B cell (primary cell): ENCODE results near the gene COMMD1. TPM values are rescaled to one million over a fixed set of nuclear protein-coding genes. Genes with fewer than 3 reads are reported as not detected.

Experiments
- ATAC-seq: fragments of 200-7000 bp; cut with Tn5 transposase; one replicate; pipeline ENCODE4 v1.10.0; 2021; ENCODE audit warnings: low read depth, mild to moderate bottlenecking, moderate number of reproducible peaks, moderate library complexity
- CTCF ChIA-PET: fragments of 350-600 bp; sonication (Branson Sonifier 250); formaldehyde crosslinking; loops from one replicate; lab custom pipeline; 2021; ENCODE audit warnings: antibody characterized with exemption, inconsistent platforms; lab: Charles Lee
- POLR2A ChIA-PET: fragments of 350-600 bp; sonication (Branson Sonifier 250); formaldehyde crosslinking; loops from one replicate; lab custom pipeline; 2021; ENCODE audit warnings: antibody characterized with exemption; lab: Charles Lee
- DNase-seq: peaks from one replicate; pipeline ENCODE4 v3.0.0; 2013
- H2AFZ ChIP-seq: 2 replicates; pipeline ENCODE4 v1.6.1; 2012; ENCODE audit warnings: mild to moderate bottlenecking, low read depth, low read length; ENCODE audit not compliant: insufficient read depth, poor library complexity, severe bottlenecking
- H3K27ac ChIP-seq, 2 donors: 1 replicate in 1 of 2; 2 replicates in 1 of 2; pipeline ENCODE4 v1.5.1; 2012 to 2013; ENCODE audit warnings: low read length in 2 of 2, mild to moderate bottlenecking in 2 of 2, moderate library complexity in 1 of 2
- H3K27me3 ChIP-seq, 4 experiments: fragments of 200-600 bp in 1 of 4; sonication (generic) in 1 of 4; replicated peaks in 1 of 4; 1 replicate in 2 of 4; 2 replicates in 2 of 4; pipeline versions ENCODE4 v1.6.1 to v1.7.0; 2013 to 2016; ENCODE audit warnings: low read length in 3 of 4, mild to moderate bottlenecking in 2 of 4, mixed read lengths in 1 of 4, moderate library complexity in 1 of 4; ENCODE audit not compliant: insufficient read depth in 4 of 4, control insufficient read depth in 3 of 4; ENCODE audit errors: control extremely low read depth in 1 of 4
- H3K36me3 ChIP-seq, 2 experiments: replicated peaks in 1 of 2; 1 replicate in 1 of 2; 2 replicates in 1 of 2; pipeline versions ENCODE4 v1.6.1 to v1.7.1; 2013; ENCODE audit warnings: low read length in 1 of 2; ENCODE audit not compliant: insufficient read depth in 2 of 2, control insufficient read depth in 1 of 2; ENCODE audit errors: control extremely low read depth in 1 of 2, extremely low read depth in 1 of 2
- H3K4me1 ChIP-seq, 2 donors: fragments of 200-600 bp in 1 of 2; sonication (generic) in 1 of 2; 1 replicate in 1 of 2; 2 replicates in 1 of 2; pipeline versions ENCODE4 v1.5.1 to v1.6.1; 2013 to 2017; ENCODE audit warnings: low read length in 2 of 2; ENCODE audit not compliant: control insufficient read depth in 2 of 2, insufficient read depth in 2 of 2
- H3K4me2 ChIP-seq: replicated peaks from 2 replicates; pipeline ENCODE3; 2012; ENCODE audit warnings: mild to moderate bottlenecking, low read depth, low read length; ENCODE audit not compliant: poor library complexity, severe bottlenecking
- H3K4me3 ChIP-seq, 5 experiments: fragments of 200-600 bp in 1 of 5; sonication (generic) in 1 of 5; 1 replicate in 3 of 5; 2 replicates in 2 of 5; pipeline versions ENCODE4 v1.5.1 to v1.7.0; 2011 to 2016; ENCODE audit warnings: low read length in 4 of 5, mild to moderate bottlenecking in 4 of 5, low read depth in 2 of 5, control low read depth in 1 of 5, moderate library complexity in 1 of 5; ENCODE audit not compliant: insufficient read depth in 1 of 5; ENCODE audit errors: control extremely low read depth in 1 of 5, extremely low read depth in 1 of 5
- H3K79me2 ChIP-seq: fragments of 200-600 bp; sonication (generic); one replicate; pipeline ENCODE4 v1.6.0; 2016; ENCODE audit warnings: low read length; ENCODE audit not compliant: control insufficient read depth, insufficient read depth
- H3K9ac ChIP-seq: fragments of 200-600 bp; sonication (generic); 2 replicates; pipeline ENCODE4 v1.6.1; 2017; ENCODE audit warnings: mild to moderate bottlenecking, low read length, moderate library complexity
- H3K9me3 ChIP-seq, 3 donors: one replicate each; pipeline versions ENCODE4 v1.6.1 to v1.7.1; 2013; ENCODE audit warnings: low read length in 2 of 3; ENCODE audit not compliant: control insufficient read depth in 2 of 3, insufficient read depth in 1 of 3; ENCODE audit errors: control extremely low read depth in 1 of 3
- H4K20me1 ChIP-seq: 2 replicates; pipeline ENCODE4 v1.6.0; 2012; ENCODE audit warnings: mild to moderate bottlenecking, low read length; ENCODE audit not compliant: insufficient read depth, control insufficient read depth, poor library complexity, severe bottlenecking
- H3K27ac Mint-ChIP-seq: one replicate; pipeline ENCODE4 v1.8.0; 2021; ENCODE audit warnings: mixed read lengths
- H3K27me3 Mint-ChIP-seq: one replicate; pipeline ENCODE4 v1.8.0; 2021; ENCODE audit warnings: mixed read lengths
- H3K4me1 Mint-ChIP-seq: one replicate; pipeline ENCODE4 v1.8.0; 2021; ENCODE audit warnings: mixed read lengths
- H3K4me3 Mint-ChIP-seq: one replicate; pipeline ENCODE4 v1.8.0; 2021; ENCODE audit warnings: mixed read lengths
- H3K9me3 Mint-ChIP-seq: one replicate; pipeline ENCODE4 v1.8.0; 2022; ENCODE audit warnings: mixed read lengths; ENCODE audit not compliant: insufficient read depth
- CTCF ChIP-seq: fragments of 200-600 bp; IDR thresholded peaks from one replicate; pipeline ENCODE4 v1.8.0; 2022; ENCODE audit warnings: antibody characterized with exemption, mild to moderate bottlenecking
- EZH2 ChIP-seq: IDR thresholded peaks from 2 replicates; pipeline ENCODE4 v1.6.1; 2012; ENCODE audit warnings: borderline replicate concordance, low read depth, mild to moderate bottlenecking, moderate library complexity, low read length; ENCODE audit not compliant: insufficient read depth, poor library complexity, severe bottlenecking
- WGBS: methylation state at CpG from one replicate; pipeline ENCODE4 v1.1.5; 2013; ENCODE audit warnings: missing lambda C conversion rate; ENCODE audit not compliant: insufficient coverage; 5-methylcytosine and 5-hydroxymethylcytosine counted together
- intact Hi-C: fragments of 100-400 bp; cut with micrococcal nuclease; formaldehyde crosslinking; loops from one replicate; pipeline ENCODE4 v1.10.0; 2022
- polyA plus RNA-seq: library from polyadenylated mRNA; depleted of rRNA; stranded (reverse); fragments of >200 nt; gene quantifications from 2 replicates; pipeline ENCODE4 v1.2.3, GENCODE V29; 2012
- total RNA-seq, 2 donors: library from RNA; stranded (reverse); fragments of 120-200 nt in 1 of 2; gene quantifications; 1 replicate in 1 of 2; 2 replicates in 1 of 2; pipeline versions ENCODE4 v1.2.3 to v1.2.4, GENCODE V29; 2013 to 2022

The COMMD1 gene
- total and polyA plus RNA-seq, 2 donors (not counting 1 experiment from before 2014, with no cell fraction given) = 20.6 to 25.1 TPM

GRCh38 chr2:62144689-62145477, 239.4 kb downstream of the COMMD1 start:
- TF ChIP-seq CTCF (no peak), EZH2 (no peak)
- WGBS = 76% methylated on average over 3 of the region's 5 CpGs

More at GRCh38 chr2:62144689-62145477, 239.4 kb downstream of the COMMD1 start:
- Histone ChIP-seq H3K79me2 (peaks cover 2% of the 10 kb centered on the region), H3K27me3 (no peaks in the 10 kb centered on the region), H3K4me1 (peaks cover 40 to 60% of the 10 kb centered on the region in 2 donors), H3K4me2 (peak overlapping the region; percentile 32), H4K20me1 (no peaks in the 10 kb centered on the region), H3K4me3 (no peak overlapping the region), H3K9me3 (peaks cover 0 to 3% (median 0%) of the 10 kb centered on the region in 3 donors), H3K36me3 (no peaks in the 10 kb centered on the region), H3K27ac (no peak overlapping the region), H3K9ac (no peak overlapping the region), H2AFZ (no peak overlapping the region)
- Mint-ChIP-seq H3K9me3 (peaks cover 5% of the 10 kb centered on the region), H3K27ac (peak overlapping the region; percentile 50), H3K4me1 (peaks cover 62% of the 10 kb centered on the region), H3K27me3 (no peaks in the 10 kb centered on the region), H3K4me3 (peak overlapping the region; percentile 17)
- ChIA-PET CTCF (no interaction called here), POLR2A (interaction anchor here (0.6 kb wide), 1 partner anchor 23 kb away, joined by 4 read pairs; no protein-coding TSS in a partner anchor)
- intact Hi-C loops = loop anchor here (5.0 to 10.0 kb wide), 2 partner anchors 52 to 110 kb away; partner anchors contain the start of gene B3GNT2
- ATAC-seq (no peak), DNase-seq (no peak)
